ENCODE results near the gene SPRED2.
A peak's percentile ranks its signal among the peaks of the same experiment; 100 is the strongest.

SPRED2 gene

GRCh38 chr2:65438137-65438899 is 5.9 kb upstream of the SPRED2 start:
- DNase-seq: no peak

GRCh38 chr2:65437392-65438135 is 5.2 kb upstream of the SPRED2 start:
- DNase-seq: no peak

GRCh38 chr2:65436824-65437221 is 4.4 kb upstream of the SPRED2 start:
- no peak for DNase-seq

GRCh38 chr2:65436169-65436823 is 3.9 kb upstream of the SPRED2 start:
- peak; percentile 61 for DNase-seq

GRCh38 chr2:65435625-65436168 is 3.3 kb upstream of the SPRED2 start:
- peak; percentile 63 for DNase-seq

- no peak for DNase-seq
These were observed 2.3 kb upstream of the SPRED2 start for GRCh38 chr2:65434592-65435241.

- DNase-seq: peak; percentile 23
These were observed 775 bp downstream of the SPRED2 start for GRCh38 chr2:65431421-65432226.

- DNase-seq: peak; percentile 50
These were observed 1.6 kb downstream of the SPRED2 start for GRCh38 chr2:65430603-65431420.

- DNase-seq: no peak
These were observed 2.4 kb downstream of the SPRED2 start for GRCh38 chr2:65429786-65430602.

GRCh38 chr2:65427532-65427931 is 4.9 kb downstream of the SPRED2 start:
- DNase-seq: no peak

GRCh38 chr2:65425276-65425675 is 7.1 kb downstream of the SPRED2 start:
- DNase-seq: no peak

GRCh38 chr2:65424391-65424790 is 8.0 kb downstream of the SPRED2 start:
- DNase-seq: no peak

- DNase-seq: no peak
These were observed 11.0 kb downstream of the SPRED2 start for GRCh38 chr2:65421432-65421748.

- no peak for DNase-seq
These were observed 11.5 kb downstream of the SPRED2 start for GRCh38 chr2:65420712-65421431.

- DNase-seq: no peak
These were observed 14.8 kb downstream of the SPRED2 start for GRCh38 chr2:65417509-65418085.

- no peak for DNase-seq
These were observed 15.5 kb downstream of the SPRED2 start for GRCh38 chr2:65416945-65417344.

- DNase-seq: no peak
These were observed 16.1 kb downstream of the SPRED2 start for GRCh38 chr2:65416321-65416720.

GRCh38 chr2:65415091-65415490 is 17.3 kb downstream of the SPRED2 start:
- DNase-seq: no peak

- no peak for DNase-seq
These were observed 18.8 kb downstream of the SPRED2 start for GRCh38 chr2:65413610-65414009.

Measured in NCI-H1092 treated with DMSO at 0.1 percent for 48 hours (cell line).